Brain microvascular endothelial cell (primary cell): ENCODE results near the gene NXN.

Source experiments
- DNase-seq: peaks from one replicate; pipeline ENCODE4 v3.0.0-alpha.2; 2020
- H3K27ac ChIP-seq: fragments of 250-450 bp; sonication (Bioruptor Pico); 2 replicates; pipeline ENCODE4 v1.5.1; 2020; ENCODE audit warnings: mild to moderate bottlenecking, moderate library complexity
- H3K27me3 ChIP-seq: fragments of 250-450 bp; sonication (Bioruptor Pico); replicated peaks from 2 replicates; pipeline ENCODE4 v1.5.1; 2020; ENCODE audit warnings: mild to moderate bottlenecking
- H3K36me3 ChIP-seq: fragments of 250-450 bp; sonication (Bioruptor Pico); replicated peaks from 2 replicates; pipeline ENCODE4 v1.5.1; 2020; ENCODE audit warnings: mild to moderate bottlenecking
- H3K4me3 ChIP-seq: 2 replicates; pipeline ENCODE4 v1.5.1; 2011; ENCODE audit warnings: low read depth, mild to moderate bottlenecking, control low read depth, low read length, moderate library complexity
- in situ Hi-C: cut with HindIII; loops from 2 replicates; pipeline ENCODE4 v1.10.0; 2017; ENCODE audit warnings: low sequenced_read_pairs, low pct_ligation_motif_present
- TF ChIP-seq, protein P1 (sequence below): IDR thresholded peaks from 2 replicates; pipeline ENCODE4 v1.5.1; 2011; ENCODE audit warnings: low read depth, mild to moderate bottlenecking, moderate library complexity, low read length, control low read depth, inconsistent platforms; ENCODE audit errors: missing control alignments

NXN gene

DNA sequence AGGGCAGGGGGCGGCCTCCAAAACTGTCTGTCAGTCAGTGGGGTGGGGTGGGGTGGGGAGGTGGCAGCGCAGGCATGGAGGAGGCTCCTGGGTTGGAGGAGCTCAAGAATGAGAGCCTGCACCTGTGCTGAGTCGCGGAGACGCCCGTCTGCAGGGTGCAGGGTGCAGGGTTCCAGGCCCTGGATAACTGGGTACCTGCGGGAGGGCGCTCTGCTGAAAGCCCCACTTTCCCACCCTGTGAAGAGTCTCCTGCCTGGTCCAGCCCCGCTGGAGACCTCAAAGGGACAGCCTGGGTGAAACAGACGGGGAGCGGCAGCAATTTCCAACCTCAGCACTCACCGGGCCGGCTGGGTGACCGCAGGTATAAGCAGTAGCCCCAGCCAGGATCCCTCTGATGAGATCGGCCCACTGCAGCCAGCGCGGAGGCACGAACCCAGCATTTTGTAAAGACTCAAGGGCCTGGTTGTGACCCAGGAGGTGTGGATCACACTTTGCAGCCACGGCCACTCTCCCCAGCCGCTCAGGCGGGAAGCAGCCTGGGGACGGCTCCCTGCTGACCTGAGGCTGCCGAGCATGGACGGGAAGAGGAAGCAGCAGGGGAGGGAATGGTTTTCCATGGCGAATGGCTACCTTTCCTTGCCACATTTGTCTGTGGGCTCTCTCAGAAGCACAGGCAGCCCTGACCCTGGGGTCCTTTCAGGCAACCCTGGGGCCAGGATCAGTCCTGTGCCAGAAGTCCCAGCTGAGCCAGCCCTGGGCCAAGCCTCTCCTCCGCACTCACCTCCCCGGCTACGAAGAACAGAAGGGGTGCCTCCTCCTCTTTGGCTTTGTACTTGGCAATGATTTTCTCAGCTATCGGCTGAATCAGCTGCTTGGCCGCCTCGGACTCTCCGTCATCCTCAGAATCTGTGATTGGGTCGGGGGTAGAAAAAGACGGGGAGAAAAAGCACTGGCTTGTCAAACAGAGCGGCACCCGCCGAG lies 176.4 kb downstream of the NXN start:
- no peak overlapping the region for H3K27ac ChIP-seq
- no peaks in the 10 kb centered on the region for H3K27me3 ChIP-seq
- H3K4me3 ChIP-seq: no peak overlapping the region
- no peaks in the 10 kb centered on the region for H3K36me3 ChIP-seq
- in situ Hi-C loops: no loop called here
- TF ChIP-seq, protein P1, sequence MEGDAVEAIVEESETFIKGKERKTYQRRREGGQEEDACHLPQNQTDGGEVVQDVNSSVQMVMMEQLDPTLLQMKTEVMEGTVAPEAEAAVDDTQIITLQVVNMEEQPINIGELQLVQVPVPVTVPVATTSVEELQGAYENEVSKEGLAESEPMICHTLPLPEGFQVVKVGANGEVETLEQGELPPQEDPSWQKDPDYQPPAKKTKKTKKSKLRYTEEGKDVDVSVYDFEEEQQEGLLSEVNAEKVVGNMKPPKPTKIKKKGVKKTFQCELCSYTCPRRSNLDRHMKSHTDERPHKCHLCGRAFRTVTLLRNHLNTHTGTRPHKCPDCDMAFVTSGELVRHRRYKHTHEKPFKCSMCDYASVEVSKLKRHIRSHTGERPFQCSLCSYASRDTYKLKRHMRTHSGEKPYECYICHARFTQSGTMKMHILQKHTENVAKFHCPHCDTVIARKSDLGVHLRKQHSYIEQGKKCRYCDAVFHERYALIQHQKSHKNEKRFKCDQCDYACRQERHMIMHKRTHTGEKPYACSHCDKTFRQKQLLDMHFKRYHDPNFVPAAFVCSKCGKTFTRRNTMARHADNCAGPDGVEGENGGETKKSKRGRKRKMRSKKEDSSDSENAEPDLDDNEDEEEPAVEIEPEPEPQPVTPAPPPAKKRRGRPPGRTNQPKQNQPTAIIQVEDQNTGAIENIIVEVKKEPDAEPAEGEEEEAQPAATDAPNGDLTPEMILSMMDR: no peak
- DNase-seq: no peak

DNA sequence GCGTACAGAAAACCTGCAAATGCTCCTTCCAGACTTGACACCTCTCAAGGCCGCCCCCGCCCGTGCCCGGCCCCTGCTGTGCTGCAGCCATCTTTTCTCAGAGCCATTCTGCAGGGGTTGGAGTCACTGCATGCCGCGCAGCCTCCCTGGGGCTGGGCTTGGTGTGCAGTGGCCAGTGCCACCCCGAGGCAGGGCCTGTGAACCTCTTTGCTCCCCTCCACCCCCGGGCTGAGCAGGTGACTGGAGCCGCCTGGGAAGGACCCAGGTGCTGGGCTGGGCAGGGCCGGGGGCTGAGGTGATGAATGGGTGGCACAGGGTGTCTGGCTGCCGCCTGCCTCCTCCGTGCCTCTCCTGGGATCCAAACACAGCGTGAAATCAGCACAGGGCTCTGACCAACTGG lies 177.1 kb downstream of the NXN start:
- no peak for DNase-seq
- TF ChIP-seq, protein P1: no peak
- in situ Hi-C loops: no loop called here
- Histone ChIP-seq H3K27me3 (no peaks in the 10 kb centered on the region), H3K4me3 (no peak overlapping the region), H3K27ac (no peak overlapping the region), H3K36me3 (no peaks in the 10 kb centered on the region)

DNA sequence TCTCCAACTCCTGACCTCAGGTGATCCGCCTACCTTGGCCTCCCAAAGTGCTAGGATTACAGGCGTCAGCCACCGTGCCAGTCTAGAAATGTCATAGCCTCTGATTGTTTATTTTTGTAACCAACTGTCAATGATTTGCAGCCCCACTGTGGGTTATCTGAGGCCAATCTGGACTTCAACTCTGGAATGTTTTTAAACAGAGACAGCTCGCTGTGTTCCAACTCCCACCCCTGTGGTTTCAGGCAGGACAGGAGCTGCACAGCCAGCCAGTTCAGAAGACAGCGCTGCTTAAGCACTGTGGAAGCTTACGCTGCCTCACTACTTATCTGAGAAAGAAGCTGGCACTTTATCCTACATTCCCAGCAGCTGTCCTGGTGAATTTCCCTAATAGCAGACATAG lies 177.9 kb downstream of the NXN start:
- no peak overlapping the region for H3K27ac ChIP-seq
- H3K27me3 ChIP-seq: no peaks in the 10 kb centered on the region
- peak; percentile 6 for DNase-seq
- in situ Hi-C loops: no loop called here
- TF ChIP-seq, protein P1: no peak
- no peak overlapping the region for H3K4me3 ChIP-seq
- H3K36me3 ChIP-seq: no peaks in the 10 kb centered on the region

DNA sequence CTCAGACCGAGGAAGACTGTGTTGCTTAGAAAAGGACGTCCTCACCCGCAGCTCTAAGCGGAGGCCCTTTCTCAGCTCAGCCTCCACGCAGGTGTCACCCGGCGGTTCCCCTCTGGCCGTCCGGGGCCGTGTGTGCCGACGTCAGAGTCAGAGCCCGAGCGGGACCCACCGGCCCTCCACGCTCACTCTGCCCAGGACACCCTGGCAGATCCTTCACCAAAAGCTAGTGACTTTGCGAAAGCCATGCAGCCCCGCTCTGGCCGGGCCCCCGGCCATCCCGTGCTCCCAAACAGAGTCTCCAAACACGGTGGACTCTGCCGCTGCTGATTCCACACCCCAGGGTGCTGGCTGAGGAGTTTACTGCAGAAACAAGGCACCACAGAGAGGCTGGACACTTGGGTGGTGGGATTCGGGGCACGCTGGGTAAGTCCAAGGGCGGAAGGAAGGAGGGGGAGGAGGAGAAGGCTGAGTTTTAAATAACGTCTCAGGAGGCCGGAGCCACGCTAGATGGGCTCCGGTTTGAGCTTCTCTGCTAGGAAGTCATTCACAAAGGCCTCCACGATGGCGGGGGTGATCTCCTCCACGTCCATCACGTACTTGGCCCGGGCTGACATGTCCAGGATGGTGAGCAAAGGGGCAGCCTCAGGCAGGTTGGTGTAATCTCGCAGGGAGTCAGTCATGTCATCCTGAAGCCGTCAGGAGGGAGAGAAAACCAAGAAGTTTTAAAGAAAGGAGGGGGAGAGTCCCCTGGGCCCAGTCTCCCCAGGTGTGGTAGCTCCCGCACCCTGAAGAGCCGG lies 178.9 kb downstream of the NXN start:
- in situ Hi-C loops: no loop called here
- Histone ChIP-seq H3K27ac (no peak overlapping the region), H3K36me3 (no peaks in the 10 kb centered on the region), H3K27me3 (no peaks in the 10 kb centered on the region), H3K4me3 (no peak overlapping the region)
- TF ChIP-seq, protein P1: no peak
- DNase-seq: no peak

DNA sequence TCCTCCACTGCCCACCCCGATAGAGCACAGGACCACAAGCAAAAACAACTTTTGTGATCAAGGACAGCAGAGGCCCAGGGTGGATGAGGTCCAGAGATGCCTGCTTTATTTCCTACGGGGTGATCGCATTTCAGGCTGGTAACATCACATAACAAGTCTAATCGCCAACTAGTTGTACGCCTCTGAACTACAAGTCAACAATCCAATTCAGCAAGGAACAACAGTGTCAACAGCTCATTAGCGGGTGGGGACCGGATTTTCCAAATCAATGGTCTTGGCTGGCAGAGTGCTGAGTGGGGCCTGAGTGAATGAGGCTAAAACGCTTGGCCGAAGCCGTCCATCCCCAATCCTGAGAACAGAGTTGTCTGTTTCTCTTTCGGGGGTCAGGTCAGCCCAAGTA lies 180.3 kb downstream of the NXN start:
- no peak overlapping the region for H3K4me3 ChIP-seq

More for the DNA sequence above, 180.3 kb downstream of the NXN start:
- in situ Hi-C loops: loop anchor here (25.0 kb wide), 1 partner anchor 188 kb away; the partner anchor contains the start of genes NXN and TIMM22
- no peak overlapping the region for H3K27ac ChIP-seq
- H3K27me3 ChIP-seq: no peaks in the 10 kb centered on the region
- no peaks in the 10 kb centered on the region for H3K36me3 ChIP-seq
- no peak for DNase-seq
- TF ChIP-seq, protein P1: no peak
